GM20000 (cell line): ENCODE results near the gene TMED8.

ENCODE experiments used
- DNase-seq: peaks from one replicate; pipeline ENCODE4 v3.0.0; 2012; ENCODE audit warnings: low spot score
- TF ChIP-seq, protein P1 (sequence below): IDR thresholded peaks from 2 replicates; pipeline ENCODE4 v1.5.1; 2012; ENCODE audit warnings: mild to moderate bottlenecking, control low read depth; ENCODE audit errors: extremely low read depth, missing control alignments

Gene TMED8

DNA sequence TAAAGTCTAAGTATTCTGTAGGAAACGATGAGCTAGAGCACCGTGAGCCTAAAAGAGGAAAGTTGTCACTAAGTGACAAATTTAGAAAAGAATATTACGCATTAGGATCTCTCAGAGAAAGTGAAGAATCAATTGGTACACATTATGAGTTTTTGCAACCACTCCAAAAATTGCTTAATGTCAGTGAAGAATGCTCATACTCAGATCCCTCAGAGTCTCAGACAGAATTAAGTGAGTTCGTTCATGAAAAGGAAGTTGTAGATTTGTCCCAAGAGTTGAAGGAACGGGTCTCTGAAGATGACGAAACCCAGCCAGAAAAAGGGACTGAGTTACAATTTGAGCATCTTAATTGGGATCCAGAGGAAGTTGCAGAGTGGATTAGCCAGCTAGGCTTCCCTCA, 1.8 kb upstream of the TMED8 start:
- no peak for DNase-seq
- TF ChIP-seq, protein P1, sequence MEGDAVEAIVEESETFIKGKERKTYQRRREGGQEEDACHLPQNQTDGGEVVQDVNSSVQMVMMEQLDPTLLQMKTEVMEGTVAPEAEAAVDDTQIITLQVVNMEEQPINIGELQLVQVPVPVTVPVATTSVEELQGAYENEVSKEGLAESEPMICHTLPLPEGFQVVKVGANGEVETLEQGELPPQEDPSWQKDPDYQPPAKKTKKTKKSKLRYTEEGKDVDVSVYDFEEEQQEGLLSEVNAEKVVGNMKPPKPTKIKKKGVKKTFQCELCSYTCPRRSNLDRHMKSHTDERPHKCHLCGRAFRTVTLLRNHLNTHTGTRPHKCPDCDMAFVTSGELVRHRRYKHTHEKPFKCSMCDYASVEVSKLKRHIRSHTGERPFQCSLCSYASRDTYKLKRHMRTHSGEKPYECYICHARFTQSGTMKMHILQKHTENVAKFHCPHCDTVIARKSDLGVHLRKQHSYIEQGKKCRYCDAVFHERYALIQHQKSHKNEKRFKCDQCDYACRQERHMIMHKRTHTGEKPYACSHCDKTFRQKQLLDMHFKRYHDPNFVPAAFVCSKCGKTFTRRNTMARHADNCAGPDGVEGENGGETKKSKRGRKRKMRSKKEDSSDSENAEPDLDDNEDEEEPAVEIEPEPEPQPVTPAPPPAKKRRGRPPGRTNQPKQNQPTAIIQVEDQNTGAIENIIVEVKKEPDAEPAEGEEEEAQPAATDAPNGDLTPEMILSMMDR = no peak

DNA sequence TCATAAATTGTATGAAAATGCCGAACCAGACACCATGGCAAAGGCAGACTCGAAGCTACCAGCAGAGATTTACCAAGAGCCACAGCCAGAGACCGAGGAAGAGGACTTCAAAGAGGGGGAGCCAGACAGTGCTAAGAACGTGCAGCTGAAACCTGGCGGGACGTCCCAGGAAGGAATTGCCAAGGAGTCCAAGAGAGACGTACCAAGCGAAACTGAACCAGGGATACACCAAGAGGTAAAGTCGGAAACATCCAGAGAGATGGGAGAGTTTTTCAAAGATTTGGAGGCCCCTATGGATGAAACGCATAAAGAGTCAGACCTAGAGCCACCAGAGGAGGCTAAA, 579 bp upstream of the TMED8 start:
- DNase-seq = no peak
- TF ChIP-seq, protein P1 = no peak

DNA sequence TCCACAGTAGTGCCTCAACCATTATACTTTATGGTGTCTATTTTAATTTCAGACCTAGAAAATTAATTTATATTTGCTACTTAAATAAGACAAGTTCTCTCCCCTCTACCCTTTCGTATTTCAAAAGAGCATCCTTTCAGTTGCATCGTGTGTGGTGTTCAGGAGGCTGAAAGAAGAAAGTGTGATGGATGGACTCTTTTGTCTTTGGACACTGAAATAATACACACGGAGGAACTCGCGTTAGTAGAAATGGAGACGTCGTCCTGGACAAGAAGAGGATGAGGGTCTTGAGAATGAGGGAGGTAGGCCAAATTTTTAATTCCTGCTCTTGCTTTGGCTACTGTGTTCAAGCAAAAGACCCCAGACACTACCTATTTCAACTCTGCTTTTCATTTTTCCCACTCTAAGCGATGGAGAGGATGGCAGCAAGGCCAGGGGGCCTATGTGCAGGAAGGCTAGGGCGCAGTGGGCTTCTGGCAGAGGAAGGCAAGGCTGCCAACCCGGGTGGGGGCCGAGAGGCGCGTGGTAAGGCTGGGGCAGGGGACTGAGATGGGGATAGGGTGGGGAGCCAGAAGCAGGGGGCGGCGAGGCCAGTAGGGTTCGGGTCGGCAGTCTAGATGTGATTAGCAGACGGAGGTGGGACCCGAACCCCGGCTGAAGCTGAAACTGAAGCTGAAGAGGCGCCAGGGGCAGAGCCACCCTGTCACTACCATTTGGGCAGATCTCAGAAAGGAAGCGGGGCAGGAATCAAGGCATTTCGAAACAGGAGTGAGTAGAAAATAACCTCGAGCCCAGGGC, 722 bp downstream of the TMED8 start:
- TF ChIP-seq, protein P1 = no peak
- DNase-seq = peak; percentile 30

DNA sequence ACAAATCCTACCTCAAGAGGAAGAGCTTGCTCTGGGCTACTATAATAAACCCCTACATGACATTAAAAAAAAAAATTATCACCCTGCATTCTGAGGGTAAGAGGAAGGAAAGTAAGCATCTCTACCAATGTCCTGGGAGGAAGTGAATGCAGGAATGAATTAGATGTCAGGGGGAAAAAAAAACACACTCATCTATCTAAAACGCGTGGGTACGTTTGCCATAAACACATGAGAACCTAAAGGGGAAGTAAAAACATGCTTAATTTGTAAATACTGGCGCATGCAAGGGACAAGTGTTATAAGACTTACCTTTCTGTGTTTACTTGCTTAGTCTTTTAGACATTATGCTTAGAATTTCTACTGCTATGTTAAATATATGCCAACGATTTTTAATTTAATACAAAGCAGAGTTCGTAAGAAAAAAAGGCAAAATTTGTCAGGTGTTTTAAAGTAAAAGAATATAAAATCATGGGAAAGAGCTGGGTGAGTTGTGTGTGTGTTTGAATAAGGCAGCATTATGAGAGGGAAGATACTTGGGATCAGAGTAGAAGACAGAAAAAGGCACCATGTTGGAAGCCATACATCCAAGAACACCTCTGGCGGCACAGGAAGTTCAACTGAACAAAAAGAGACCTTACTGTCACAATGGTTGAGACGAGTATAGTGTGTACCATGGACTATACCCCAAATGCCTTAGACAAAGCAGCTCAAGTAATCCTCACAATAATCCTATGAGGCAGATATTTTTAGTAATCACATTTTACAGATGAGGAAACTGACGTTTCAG, 1.5 kb downstream of the TMED8 start:
- TF ChIP-seq, protein P1 = no peak
- DNase-seq = peak; percentile 47

DNA sequence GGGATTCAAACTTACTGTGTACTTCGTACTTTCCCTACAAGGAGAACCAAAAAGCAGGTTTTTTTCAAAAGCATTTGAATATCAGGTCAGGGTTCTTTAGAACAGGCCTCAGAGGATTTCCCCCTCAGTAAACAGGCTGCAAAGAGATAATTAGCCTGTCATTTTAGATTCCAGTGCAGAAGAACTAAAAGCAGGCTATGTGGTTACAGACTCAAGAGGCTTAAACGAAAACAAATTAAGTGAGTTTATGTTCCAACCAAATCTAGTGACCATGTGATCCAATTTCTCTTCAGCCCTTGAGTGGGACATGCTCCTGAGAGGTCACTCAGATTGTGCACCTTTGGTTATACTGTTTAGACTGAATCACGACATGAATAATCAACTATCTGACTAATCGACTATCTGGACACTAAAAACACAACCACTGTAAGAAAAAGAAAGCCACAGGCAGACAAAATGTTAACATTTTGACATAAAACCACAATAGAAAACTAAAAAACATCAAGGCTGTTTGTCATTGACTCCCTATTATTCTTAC, 4.5 kb downstream of the TMED8 start:
- DNase-seq = peak; percentile 69
- TF ChIP-seq, protein P1 = no peak

DNA sequence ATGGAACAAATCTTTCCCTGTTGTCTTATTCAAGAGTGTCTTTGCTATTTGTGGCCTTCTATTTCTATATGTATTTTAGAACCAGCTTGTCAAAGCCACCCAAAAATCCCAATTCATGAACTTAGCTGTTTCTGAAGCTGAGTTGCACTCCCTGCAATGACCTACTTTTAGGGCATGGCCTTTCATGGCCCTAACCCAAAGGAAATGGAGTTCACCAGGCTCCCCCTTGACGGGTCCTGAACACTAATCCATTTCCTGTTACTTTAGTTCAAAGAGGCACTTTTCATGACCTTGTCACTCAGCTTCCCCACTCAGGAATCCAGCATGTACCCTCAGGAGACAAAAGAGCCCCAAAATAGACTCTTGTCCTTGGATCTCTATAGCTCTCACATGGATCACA, 7.6 kb downstream of the TMED8 start:
- TF ChIP-seq, protein P1 = no peak
- DNase-seq = no peak

DNA sequence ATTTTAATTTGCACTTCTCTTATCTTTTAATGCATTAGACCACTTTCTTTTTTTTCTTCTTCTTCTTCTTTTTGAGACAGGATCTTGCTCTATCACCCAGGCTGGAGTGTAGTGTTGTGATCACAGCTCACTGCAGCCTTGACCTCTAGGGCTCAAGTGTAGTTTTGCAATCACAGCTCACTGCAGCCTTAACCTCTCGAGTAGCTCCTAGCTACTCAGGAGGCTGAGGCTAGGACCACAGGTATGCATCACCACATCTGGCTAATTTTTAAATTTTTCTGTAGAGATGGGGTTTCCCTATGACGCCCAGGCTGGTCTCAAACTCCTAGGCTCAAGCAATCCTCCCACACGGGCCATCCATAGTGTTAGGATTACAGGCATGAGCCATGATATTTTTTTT, 12.7 kb downstream of the TMED8 start:
- no peak for DNase-seq
- TF ChIP-seq, protein P1 = no peak
